Measurements from ENCODE around the gene AAMP. TPM values are rescaled to one million over a fixed set of nuclear protein-coding genes. Genes with fewer than 3 reads are reported as not detected.

AAMP gene
- total RNA-seq, 1 experiment from 2014 or later = 98.7 TPM

DNA sequence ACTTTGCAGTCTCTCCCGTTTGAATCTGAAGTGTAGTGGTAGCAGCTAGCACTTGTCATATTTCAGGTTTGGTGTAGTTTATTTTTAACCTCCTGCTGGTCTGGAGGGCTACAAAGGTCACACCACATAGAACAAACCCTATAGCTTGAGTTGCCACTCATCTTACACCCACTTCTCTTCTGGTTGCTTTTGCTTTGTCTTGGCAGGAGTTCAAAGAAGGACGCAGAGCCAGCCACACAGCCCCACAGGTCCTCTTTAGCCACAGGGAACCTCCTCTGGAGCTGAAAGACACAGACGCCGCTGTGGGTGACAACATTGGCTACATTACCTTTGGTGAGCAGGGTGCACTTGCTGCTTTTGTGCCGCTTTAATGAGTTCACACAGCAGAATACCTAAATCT is 24.7 kb downstream of the AAMP start:
- no TSS peak for BruUV-seq (replicated peaks)
- no peaks in the 10 kb centered on the region for H3K9me3 Mint-ChIP-seq (ENCODE audit: unreplicated experiment)

DNA sequence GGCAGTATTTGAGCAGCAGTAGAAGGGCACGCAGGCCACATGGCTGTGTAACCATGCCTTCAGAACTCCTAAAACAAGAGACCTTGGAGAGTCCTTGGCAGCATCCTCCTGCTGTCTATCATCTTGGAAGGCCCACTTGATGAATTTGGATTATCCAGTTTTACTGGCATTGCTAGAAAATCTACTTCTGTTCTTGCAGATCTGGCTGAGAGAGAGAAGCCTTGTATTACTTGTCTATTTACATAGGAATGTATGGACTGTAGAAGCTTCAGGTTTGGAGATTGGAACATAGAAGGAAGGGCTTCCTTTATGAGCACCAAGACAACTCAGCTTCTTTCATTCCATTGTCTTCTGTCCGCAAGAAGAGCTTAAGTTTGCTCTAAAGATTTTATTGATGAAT is 25.3 kb downstream of the AAMP start:
- no peak for DNase-seq (ENCODE audit: unreplicated experiment)
- CTCF ChIA-PET = interaction anchor here (1.5 to 1.8 kb wide), 2 partner anchors 13 to 28 kb away, joined by 3 to 7 read pairs; no protein-coding TSS in a partner anchor
- H3K27ac Mint-ChIP-seq (ENCODE audit: low read depth, unreplicated experiment) = no peak overlapping the region
- BruUV-seq (replicated peaks) = no TSS peak
- H3K27me3 Mint-ChIP-seq (ENCODE audit: insufficient read depth, unreplicated experiment) = no peaks in the 10 kb centered on the region
- H3K4me3 Mint-ChIP-seq (ENCODE audit: unreplicated experiment) = no peak overlapping the region
- intact Hi-C loops (cut with micrococcal nuclease) = no loop called here
- no peak for TF ChIP-seq CTCF (IDR thresholded peaks at IDR 0.05; ENCODE audit: unreplicated experiment)
- H3K4me1 Mint-ChIP-seq (ENCODE audit: insufficient read depth, unreplicated experiment) = no peaks in the 10 kb centered on the region
- POLR2A ChIA-PET = interaction anchor here (1.3 to 3.7 kb wide), 2 partner anchors 11 to 25 kb away, joined by 5 to 19 read pairs; partner anchors contain the start of genes AAMP and PNKD
- no peaks in the 10 kb centered on the region for H3K9me3 Mint-ChIP-seq (ENCODE audit: unreplicated experiment)
- peaks cover 100% of the 10 kb centered on the region for H3K36me3 Mint-ChIP-seq (ENCODE audit: insufficient read depth, unreplicated experiment)

More for the DNA sequence above, 24.7 kb downstream of the AAMP start:
- Mint-ChIP-seq H3K4me1 (ENCODE audit: insufficient read depth, unreplicated experiment) (no peaks in the 10 kb centered on the region), H3K4me3 (ENCODE audit: unreplicated experiment) (no peak overlapping the region), H3K27me3 (ENCODE audit: insufficient read depth, unreplicated experiment) (no peaks in the 10 kb centered on the region), H3K36me3 (ENCODE audit: insufficient read depth, unreplicated experiment) (peaks cover 100% of the 10 kb centered on the region), H3K27ac (ENCODE audit: low read depth, unreplicated experiment) (peak overlapping the region; percentile 54)
- no peak for TF ChIP-seq CTCF (IDR thresholded peaks at IDR 0.05; ENCODE audit: unreplicated experiment)
- DNase-seq (ENCODE audit: unreplicated experiment) = no peak
- intact Hi-C loops (cut with micrococcal nuclease) = no loop called here
- ChIA-PET POLR2A (interaction anchor here (3.7 kb wide), 1 partner anchor 11 kb away, joined by 19 read pairs; no protein-coding TSS in a partner anchor), CTCF (interaction anchor here (1.5 to 2.0 kb wide), 3 partner anchors 12 to 27 kb away, joined by 3 to 8 read pairs (median 7); no protein-coding TSS in a partner anchor)

DNA sequence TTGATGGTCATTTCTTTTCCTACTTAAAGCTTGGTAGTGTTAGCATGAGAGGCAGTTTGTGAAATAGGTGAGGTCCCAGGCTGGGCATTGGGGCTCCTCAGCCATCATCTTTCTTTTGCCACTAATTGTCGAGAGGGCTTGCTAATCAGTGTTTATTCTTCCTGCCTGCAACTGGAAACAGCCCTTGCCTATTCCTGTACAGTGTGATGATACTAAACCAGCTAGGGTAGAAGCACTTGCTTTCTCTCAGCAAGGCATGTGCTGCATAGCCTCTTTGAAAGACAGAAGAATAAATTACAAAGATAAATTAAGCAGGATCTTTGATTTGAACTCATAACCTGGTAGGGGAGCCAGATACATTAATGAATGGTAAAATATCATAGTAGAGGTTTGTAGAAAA is 25.7 kb downstream of the AAMP start:
- POLR2A ChIA-PET = interaction anchor here (1.3 to 3.7 kb wide), 2 partner anchors 12 to 26 kb away, joined by 5 to 19 read pairs; partner anchors contain the start of genes AAMP and PNKD
- CTCF ChIA-PET = interaction anchor here (0.6 to 1.8 kb wide), 3 partner anchors 13 to 23 kb away, joined by 4 to 7 read pairs (median 4); no protein-coding TSS in a partner anchor
- no peaks in the 10 kb centered on the region for H3K9me3 Mint-ChIP-seq (ENCODE audit: unreplicated experiment)
- DNase-seq (ENCODE audit: unreplicated experiment) = no peak
- intact Hi-C loops (cut with micrococcal nuclease) = no loop called here
- H3K4me3 Mint-ChIP-seq (ENCODE audit: unreplicated experiment) = no peak overlapping the region
- H3K27me3 Mint-ChIP-seq (ENCODE audit: insufficient read depth, unreplicated experiment) = no peaks in the 10 kb centered on the region
- H3K4me1 Mint-ChIP-seq (ENCODE audit: insufficient read depth, unreplicated experiment) = no peaks in the 10 kb centered on the region
- H3K36me3 Mint-ChIP-seq (ENCODE audit: insufficient read depth, unreplicated experiment) = peaks cover 100% of the 10 kb centered on the region
- no peak for TF ChIP-seq CTCF (IDR thresholded peaks at IDR 0.05; ENCODE audit: unreplicated experiment)
- H3K27ac Mint-ChIP-seq (ENCODE audit: low read depth, unreplicated experiment) = no peak overlapping the region
- no TSS peak for BruUV-seq (replicated peaks)

DNA sequence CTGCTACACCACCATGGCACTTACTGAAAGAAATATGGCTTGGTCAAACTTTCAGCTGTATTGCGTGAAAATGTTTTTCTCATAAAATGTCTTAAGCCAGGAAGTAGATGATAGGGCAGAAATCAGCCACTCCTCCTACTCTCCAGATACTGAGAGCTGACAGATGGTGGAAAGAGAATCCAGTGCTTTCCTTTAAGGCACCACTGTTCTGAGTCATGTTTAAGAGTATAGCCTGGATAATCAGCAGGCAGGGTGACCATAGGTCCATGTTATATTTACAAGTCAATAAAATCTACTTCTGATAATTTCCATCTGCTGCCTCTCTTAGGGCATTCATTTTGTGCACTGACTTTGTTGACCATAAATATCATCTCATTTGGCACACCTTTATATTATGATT is 31.1 kb downstream of the AAMP start:
- intact Hi-C loops (cut with micrococcal nuclease) = no loop called here
- Mint-ChIP-seq H3K4me3 (ENCODE audit: unreplicated experiment) (no peak overlapping the region), H3K4me1 (ENCODE audit: insufficient read depth, unreplicated experiment) (no peaks in the 10 kb centered on the region), H3K36me3 (ENCODE audit: insufficient read depth, unreplicated experiment) (peaks cover 98% of the 10 kb centered on the region), H3K9me3 (ENCODE audit: unreplicated experiment) (no peaks in the 10 kb centered on the region), H3K27ac (ENCODE audit: low read depth, unreplicated experiment) (no peak overlapping the region), H3K27me3 (ENCODE audit: insufficient read depth, unreplicated experiment) (no peaks in the 10 kb centered on the region)
- POLR2A ChIA-PET = no interaction called here
- CTCF ChIA-PET = no interaction called here
- no peak for TF ChIP-seq CTCF (IDR thresholded peaks at IDR 0.05; ENCODE audit: unreplicated experiment)
- no TSS peak for BruUV-seq (replicated peaks)
- DNase-seq (ENCODE audit: unreplicated experiment) = no peak
